HUES6 (cell line): ENCODE measurements around the gene ZFAND3.

Experiments
- H3K27ac ChIP-seq: 2 replicates; pipeline ENCODE4 v1.7.0; 2013; ENCODE audit warnings: low read depth, mild to moderate bottlenecking, low read length, inconsistent platforms
- H3K27me3 ChIP-seq: 2 replicates; pipeline ENCODE4 v1.6.1; 2013; ENCODE audit warnings: low read length; ENCODE audit not compliant: control insufficient read depth, insufficient read depth
- H3K36me3 ChIP-seq: 2 replicates; pipeline ENCODE4 v1.6.1; 2013; ENCODE audit warnings: low read length; ENCODE audit not compliant: control insufficient read depth, insufficient read depth
- H3K4me1 ChIP-seq: 2 replicates; pipeline ENCODE4 v1.6.1; 2013; ENCODE audit warnings: low read length; ENCODE audit not compliant: control insufficient read depth, insufficient read depth
- H3K4me3 ChIP-seq: 2 replicates; pipeline ENCODE4 v1.5.1; 2013; ENCODE audit warnings: low read depth, low read length
- H3K9ac ChIP-seq: one replicate; pipeline ENCODE4 v1.6.1; 2013; ENCODE audit warnings: mild to moderate bottlenecking, low read length
- H3K9me3 ChIP-seq: 2 replicates; pipeline ENCODE4 v1.6.1; 2013; ENCODE audit warnings: low read depth, low read length; ENCODE audit not compliant: control insufficient read depth, insufficient read depth

ZFAND3 gene

DNA sequence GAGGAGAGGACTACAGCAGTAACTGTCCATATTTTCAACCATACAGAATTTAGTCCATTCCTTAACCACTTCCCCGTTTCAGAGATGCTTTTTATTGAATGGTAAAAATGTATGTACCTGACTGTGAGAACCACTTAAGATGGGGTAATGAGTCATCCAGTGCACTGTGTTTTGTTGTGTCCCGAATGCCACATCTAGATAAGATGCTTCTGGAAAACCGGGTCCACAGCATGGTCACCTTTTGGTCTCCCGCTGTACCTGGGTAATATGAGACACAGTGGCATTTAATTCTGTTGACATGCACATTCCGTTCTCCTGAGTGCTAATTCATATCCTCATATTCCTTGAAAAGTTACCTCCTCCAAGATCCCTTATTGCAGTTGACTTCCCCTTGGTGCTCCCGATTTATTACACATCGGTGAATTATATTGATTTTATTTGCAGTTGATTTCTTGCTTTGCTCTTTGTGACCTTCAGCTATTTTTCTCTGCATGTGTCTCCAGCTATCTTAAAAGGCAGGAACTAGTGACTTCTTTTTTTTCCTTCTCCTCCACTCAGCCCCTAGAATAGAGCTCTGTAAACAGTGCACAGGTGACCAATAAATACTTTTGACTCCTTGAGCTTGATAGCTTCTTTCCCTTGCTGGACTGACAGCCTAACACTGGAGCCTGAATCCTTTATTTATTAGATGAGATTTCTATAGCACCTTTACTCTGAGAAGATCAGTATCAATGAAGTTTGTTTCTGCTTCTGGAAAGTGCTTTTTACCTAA is 314.6 kb downstream of the ZFAND3 start:
- no peak overlapping the region for H3K27ac ChIP-seq
- H3K9me3 ChIP-seq, result no peaks in the 10 kb centered on the region
- no peak overlapping the region for H3K4me3 ChIP-seq
- no peaks in the 10 kb centered on the region for H3K27me3 ChIP-seq
- no peaks in the 10 kb centered on the region for H3K36me3 ChIP-seq
- H3K4me1 ChIP-seq, result peaks cover 22% of the 10 kb centered on the region
- no peak overlapping the region for H3K9ac ChIP-seq

DNA sequence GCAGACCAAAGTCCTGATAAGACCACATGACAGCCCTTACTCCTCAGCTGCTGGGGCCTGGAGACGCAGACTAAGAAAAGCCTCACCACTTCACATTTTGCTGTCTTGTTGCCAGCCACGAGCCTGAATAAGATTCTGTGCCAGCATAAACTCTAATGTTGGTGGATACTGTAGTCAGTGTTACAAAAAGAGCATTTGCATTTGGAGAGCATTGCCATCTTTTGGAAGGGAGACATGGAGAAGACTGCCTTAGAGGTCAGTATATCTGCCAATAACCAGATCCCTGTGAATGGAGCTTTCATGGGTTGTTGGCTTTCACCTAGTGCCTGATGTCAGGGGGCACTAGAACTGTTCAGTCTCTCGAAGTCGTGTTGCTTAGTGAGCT is 315.2 kb downstream of the ZFAND3 start:
- Histone ChIP-seq H3K36me3 (no peaks in the 10 kb centered on the region), H3K9ac (no peak overlapping the region), H3K27ac (no peak overlapping the region)

DNA sequence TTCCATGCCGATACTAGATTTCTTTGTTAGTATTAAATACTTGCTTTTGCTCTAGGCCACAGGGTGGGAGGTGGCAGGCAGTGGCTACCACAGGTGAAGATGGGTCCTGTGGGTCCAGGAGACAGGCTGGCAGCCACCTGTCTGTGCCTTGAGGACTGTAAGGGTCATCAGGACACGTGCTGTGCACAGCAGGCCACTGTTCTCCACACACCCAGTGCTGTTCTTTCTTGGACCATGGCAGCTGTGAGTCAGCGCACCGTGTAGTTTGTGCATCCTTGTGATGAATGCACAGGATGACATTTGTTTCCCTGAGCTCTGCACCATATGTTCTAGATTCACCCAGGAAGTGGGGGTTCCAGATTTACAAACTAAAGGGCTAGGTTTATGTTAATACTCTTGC is 317.0 kb downstream of the ZFAND3 start:
- no peaks in the 10 kb centered on the region for H3K9me3 ChIP-seq
- no peak overlapping the region for H3K9ac ChIP-seq
- no peaks in the 10 kb centered on the region for H3K27me3 ChIP-seq
- peaks cover 25% of the 10 kb centered on the region for H3K4me1 ChIP-seq
- H3K36me3 ChIP-seq, result no peaks in the 10 kb centered on the region
- no peak overlapping the region for H3K4me3 ChIP-seq
- no peak overlapping the region for H3K27ac ChIP-seq

More for the DNA sequence above, 315.2 kb downstream of the ZFAND3 start:
- no peaks in the 10 kb centered on the region for H3K27me3 ChIP-seq
- H3K4me3 ChIP-seq, result no peak overlapping the region
- H3K9me3 ChIP-seq, result no peaks in the 10 kb centered on the region
- peaks cover 25% of the 10 kb centered on the region for H3K4me1 ChIP-seq

DNA sequence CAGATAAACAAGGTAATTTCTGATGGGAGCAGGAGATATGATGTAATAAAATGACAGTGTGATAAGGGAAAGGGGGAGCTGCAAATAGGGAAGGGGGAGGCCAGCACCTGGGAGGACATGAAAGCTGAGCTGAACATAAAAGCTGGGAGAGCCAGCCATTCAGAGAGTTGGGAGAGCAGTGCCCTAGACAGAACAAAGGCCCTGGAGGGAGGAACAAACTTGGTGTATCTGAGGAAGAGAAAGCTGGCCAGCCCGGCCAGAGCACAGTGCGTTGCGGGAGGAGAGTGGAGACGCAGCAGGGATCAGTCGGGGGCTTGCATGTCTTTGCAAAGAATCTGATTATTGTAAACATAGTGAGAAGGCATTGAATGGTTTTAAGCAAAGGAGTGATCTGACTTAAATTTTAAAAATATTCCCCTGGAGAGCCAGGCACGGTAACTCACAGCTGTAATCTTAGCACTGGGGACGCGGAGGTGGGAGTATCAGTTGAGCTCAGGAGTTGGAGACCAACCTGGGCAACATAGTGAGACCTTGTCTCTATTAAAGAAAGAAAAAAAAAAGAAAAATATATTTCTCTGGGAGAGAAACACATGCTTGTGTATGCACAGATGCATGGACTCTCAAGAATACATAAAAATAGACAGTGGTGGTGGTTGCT is 318.2 kb downstream of the ZFAND3 start:
- Histone ChIP-seq H3K9ac (no peak overlapping the region), H3K27ac (0 out of 2 replicates have a peak overlapping the region, but pooled peaks have one; percentile 7)

DNA sequence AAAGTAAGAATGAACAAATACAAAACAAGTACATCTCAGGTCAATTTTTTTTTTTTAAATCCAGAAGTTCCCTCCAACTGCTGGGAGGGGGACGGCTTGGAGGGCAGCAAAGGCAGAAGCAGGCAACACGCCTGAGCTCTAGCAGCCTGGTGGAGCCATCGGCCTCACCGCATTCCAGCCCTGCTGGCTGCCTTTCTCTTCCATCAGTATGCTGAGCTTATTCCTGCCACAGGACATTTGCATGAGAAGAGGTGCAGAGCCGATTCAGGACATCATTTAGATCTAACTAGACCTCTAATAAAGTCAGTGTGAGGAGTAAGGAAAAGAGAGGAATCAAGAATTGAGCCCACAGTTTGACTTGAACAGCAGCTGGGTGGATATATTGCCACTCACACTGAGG is 318.8 kb downstream of the ZFAND3 start:
- Histone ChIP-seq H3K4me3 (no peak overlapping the region; the same call in 1 of the 2 replicates), H3K36me3 (no peaks in the 10 kb centered on the region), H3K9ac (no peak overlapping the region), H3K27ac (no peak overlapping the region), H3K27me3 (no peaks in the 10 kb centered on the region), H3K4me1 (peaks cover 25% of the 10 kb centered on the region), H3K9me3 (no peaks in the 10 kb centered on the region)

More for the DNA sequence above, 318.2 kb downstream of the ZFAND3 start:
- no peaks in the 10 kb centered on the region for H3K27me3 ChIP-seq
- H3K36me3 ChIP-seq, result no peaks in the 10 kb centered on the region
- H3K4me1 ChIP-seq, result peaks cover 25% of the 10 kb centered on the region
- no peaks in the 10 kb centered on the region for H3K9me3 ChIP-seq
- H3K4me3 ChIP-seq, result no peak overlapping the region

DNA sequence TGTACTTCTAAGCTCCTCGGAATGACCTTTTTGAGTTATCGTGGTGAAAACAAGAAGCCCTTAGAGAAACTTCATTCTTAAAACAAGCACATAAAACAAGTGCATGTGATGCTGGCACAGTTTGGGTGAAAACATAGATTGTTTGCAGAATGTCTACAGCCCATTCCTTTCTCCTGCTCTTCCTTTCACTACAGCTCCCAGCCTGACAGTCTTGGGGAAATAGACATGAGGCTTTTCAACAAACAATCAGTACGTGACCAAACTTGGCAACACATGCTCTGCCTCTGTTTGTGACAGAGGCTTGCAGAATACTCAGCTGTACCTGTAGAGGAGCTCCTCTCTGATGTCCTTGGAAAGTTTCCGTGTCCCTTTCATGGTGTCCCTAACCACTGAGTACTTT is 321.6 kb downstream of the ZFAND3 start:
- H3K4me1 ChIP-seq, result peaks cover 35% of the 10 kb centered on the region
- no peaks in the 10 kb centered on the region for H3K36me3 ChIP-seq
- no peaks in the 10 kb centered on the region for H3K27me3 ChIP-seq
- H3K9ac ChIP-seq, result no peak overlapping the region
- no peak overlapping the region for H3K4me3 ChIP-seq
- no peak overlapping the region for H3K27ac ChIP-seq
- H3K9me3 ChIP-seq, result no peaks in the 10 kb centered on the region

DNA sequence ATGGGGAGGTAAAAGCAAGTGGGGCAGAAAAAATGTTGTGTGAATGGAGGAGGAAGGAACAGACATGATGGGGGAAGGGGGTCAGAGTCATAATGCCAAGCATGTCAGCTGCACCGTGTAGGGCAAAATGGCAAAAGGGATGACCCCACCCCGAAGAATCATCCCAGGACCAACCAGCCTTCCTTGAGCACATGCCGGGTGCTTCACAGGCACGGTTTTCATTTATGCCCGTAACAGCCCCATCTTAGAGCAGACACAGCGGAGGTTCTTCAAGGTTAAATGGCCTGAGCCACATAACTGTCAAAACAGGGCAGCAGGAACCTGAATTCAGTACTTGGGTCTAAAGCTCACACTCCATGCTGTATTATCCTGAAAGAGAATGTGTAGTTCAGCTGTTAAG is 322.2 kb downstream of the ZFAND3 start:
- H3K36me3 ChIP-seq, result no peaks in the 10 kb centered on the region
- peaks cover 35% of the 10 kb centered on the region for H3K4me1 ChIP-seq
- H3K4me3 ChIP-seq, result no peak overlapping the region
- H3K27ac ChIP-seq, result no peak overlapping the region
- H3K9me3 ChIP-seq, result no peaks in the 10 kb centered on the region
- H3K9ac ChIP-seq, result no peak overlapping the region
- no peaks in the 10 kb centered on the region for H3K27me3 ChIP-seq

DNA sequence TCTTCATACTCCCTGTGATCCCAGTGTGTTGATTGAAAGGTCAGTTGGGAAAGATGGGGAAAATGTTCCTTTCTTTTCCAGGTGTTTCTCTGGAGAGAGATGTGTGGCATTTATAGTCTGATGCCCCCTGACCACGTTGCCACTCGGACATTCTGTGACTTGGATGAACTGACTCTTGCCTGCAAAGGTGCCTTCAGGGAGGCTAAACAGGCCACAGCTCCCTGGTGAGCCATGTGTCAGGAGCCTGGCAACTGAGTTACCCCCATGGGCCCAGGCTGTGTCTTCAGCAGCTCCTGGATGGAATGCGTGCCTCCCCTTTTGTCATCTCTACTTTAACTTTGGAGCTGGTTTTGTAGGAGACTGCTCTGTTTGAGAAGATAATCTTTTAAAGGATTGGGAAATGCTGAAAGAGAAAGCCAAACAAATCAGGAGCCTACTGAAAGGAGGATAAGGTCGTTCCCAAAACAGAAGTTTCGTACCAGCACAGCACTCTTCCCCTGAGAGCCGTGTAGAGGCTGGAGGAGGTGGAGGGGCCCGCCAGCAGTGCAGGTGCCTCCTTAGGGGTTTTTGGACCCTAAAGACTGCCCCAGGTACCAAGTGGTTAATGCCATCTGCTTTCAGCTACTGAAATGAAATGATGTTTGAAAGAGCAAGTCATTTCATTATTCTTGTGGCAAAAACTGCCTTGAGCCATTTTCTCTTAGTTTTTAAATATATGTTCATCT is 322.8 kb downstream of the ZFAND3 start:
- no peak overlapping the region for H3K27ac ChIP-seq
- no peak overlapping the region for H3K9ac ChIP-seq
- peaks cover 29% of the 10 kb centered on the region for H3K4me1 ChIP-seq
- no peak overlapping the region for H3K4me3 ChIP-seq
- no peaks in the 10 kb centered on the region for H3K36me3 ChIP-seq
- H3K27me3 ChIP-seq, result no peaks in the 10 kb centered on the region
- no peaks in the 10 kb centered on the region for H3K9me3 ChIP-seq

DNA sequence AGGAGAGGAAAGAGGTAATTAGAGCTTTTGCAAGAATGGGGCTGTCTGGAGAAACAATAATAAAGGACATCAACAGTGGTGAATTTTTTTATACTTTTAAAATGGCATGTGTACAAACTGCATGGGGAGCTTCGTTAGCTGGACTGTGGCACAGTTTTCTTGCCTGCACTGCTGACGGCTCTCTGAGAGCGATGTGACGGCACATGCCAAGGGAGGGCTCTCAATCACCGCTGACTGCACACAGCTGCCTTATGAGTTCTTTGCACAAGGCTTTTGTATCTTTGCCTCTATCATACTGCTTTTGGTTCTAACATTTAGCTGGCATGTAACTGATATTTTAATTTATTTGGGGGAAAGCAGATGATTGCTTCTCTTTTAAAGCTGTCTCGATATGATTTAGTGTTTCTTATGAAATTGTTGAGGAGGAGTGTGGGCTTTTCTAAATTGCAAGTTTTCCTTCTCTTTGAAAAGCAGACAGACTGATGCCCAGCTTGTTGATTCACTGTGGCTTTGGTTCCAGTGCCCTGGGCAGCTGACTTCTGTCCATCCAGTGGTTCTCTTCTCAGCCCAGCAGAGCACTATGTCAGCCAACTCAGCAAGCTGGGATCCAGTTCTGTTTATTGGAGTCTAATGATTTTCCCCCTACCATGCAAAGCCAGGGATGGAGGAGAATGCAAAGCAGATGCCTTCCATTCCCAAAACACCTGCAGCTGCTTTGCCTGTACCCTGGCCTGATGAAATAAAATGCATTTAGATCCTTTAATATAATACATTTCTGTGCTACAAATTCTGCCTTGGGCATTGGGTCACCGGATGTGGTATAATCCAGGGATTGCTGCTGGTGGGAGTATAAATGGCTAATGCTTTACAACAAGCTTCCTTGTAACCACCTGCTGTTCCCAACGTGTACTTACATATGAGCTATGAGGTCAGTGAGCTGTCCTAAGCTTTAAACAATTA is 323.9 kb downstream of the ZFAND3 start:
- Histone ChIP-seq H3K4me3 (no peak overlapping the region), H3K4me1 (peaks cover 19% of the 10 kb centered on the region), H3K9ac (no peak overlapping the region), H3K36me3 (no peaks in the 10 kb centered on the region), H3K9me3 (no peaks in the 10 kb centered on the region), H3K27ac (no peak overlapping the region), H3K27me3 (no peaks in the 10 kb centered on the region)

DNA sequence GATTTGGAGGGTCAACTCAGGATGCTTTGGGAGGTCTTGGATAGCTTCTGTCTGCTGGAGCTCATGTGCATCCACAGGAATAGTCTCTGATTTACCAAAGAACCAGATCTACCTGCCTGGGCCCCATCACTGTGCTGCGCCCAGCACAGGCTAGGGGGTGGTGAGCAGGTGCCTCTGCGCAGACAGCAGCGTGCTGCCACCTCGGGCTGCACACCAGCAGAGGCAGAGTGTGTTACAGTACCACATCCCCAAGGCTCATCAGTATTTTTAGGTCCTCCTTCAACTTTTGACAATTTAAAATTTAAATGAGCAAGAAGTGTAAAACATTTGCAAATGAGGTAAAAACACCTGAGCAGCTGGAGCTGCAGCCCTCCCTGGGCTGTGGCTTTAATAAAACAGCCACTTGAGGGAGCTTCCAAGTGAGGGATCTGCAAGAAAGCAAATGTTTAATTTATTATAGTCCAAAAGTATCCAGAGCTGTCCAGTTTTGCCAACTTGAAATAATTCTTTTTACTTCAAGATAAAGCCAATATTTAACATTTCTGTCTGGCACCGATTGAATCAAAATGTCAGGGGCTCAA is 324.9 kb downstream of the ZFAND3 start:
- Histone ChIP-seq H3K9ac (no peak overlapping the region), H3K36me3 (no peaks in the 10 kb centered on the region), H3K27ac (no peak overlapping the region), H3K9me3 (no peaks in the 10 kb centered on the region), H3K4me3 (no peak overlapping the region), H3K4me1 (peaks cover 19% of the 10 kb centered on the region), H3K27me3 (no peaks in the 10 kb centered on the region)
